Uterus (tissue), 2 donors: ENCODE data around the gene TRPM4.

Experiments used
- POLR2A ChIP-seq, 2 donors: fragments of 450-650 bp; IDR thresholded peaks; one replicate each; pipeline ENCODE4 v1.6.1; 2016; ENCODE audit warnings: antibody characterized with exemption in 2 of 2, mild to moderate bottlenecking in 1 of 2, moderate library complexity in 1 of 2
- TF ChIP-seq, protein P1 (sequence below), 4 experiments: fragments of 200-600 bp in 2 of 4; fragments of 450-650 bp in 2 of 4; sonication (generic) in 2 of 4; IDR thresholded peaks; one replicate each; pipeline ENCODE4 v1.5.1; 2016 to 2019; ENCODE audit warnings: antibody characterized with exemption in 4 of 4, mild to moderate bottlenecking in 2 of 4, moderate library complexity in 1 of 4

DNA sequence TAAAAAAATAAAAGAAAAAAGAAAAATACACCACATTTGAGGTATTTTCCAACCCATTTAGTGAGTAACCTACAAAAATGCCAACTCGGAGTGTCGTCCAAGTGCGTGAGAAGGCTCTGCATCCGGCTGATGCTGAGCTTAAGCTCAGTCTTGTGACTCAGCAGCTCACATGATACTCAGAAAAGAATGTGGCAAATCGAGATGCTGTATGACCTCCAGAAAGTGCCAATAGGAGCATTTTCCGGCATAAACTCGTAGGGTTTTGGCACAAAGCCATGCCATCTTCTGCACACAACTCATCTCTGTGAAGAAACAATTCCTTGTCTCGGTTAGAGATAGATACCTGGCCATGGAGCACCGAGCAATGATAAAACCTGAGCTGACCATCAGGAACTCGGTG is 58.5 kb downstream of the TRPM4 start:
- no peak for TF ChIP-seq POLR2A (IDR thresholded peaks at IDR 0.05)
- TF ChIP-seq, protein P1, sequence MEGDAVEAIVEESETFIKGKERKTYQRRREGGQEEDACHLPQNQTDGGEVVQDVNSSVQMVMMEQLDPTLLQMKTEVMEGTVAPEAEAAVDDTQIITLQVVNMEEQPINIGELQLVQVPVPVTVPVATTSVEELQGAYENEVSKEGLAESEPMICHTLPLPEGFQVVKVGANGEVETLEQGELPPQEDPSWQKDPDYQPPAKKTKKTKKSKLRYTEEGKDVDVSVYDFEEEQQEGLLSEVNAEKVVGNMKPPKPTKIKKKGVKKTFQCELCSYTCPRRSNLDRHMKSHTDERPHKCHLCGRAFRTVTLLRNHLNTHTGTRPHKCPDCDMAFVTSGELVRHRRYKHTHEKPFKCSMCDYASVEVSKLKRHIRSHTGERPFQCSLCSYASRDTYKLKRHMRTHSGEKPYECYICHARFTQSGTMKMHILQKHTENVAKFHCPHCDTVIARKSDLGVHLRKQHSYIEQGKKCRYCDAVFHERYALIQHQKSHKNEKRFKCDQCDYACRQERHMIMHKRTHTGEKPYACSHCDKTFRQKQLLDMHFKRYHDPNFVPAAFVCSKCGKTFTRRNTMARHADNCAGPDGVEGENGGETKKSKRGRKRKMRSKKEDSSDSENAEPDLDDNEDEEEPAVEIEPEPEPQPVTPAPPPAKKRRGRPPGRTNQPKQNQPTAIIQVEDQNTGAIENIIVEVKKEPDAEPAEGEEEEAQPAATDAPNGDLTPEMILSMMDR (IDR thresholded peaks at IDR 0.05) = no peak
